Measurements from ENCODE around the gene PEX26. TPM values are rescaled to one million over a fixed set of nuclear protein-coding genes. Genes with fewer than 3 reads are reported as not detected.

The PEX26 gene
- total RNA-seq, 2 donors from 2014 or later: 43.1 to 45.7 TPM

GRCh38 chr22:18055619-18056160, 22.1 kb upstream of the PEX26 start:
- Mint-ChIP-seq H3K27ac (no peak overlapping the region), H3K36me3 (ENCODE audit: low read depth) (peaks cover 3% of the 10 kb centered on the region), H3K27me3 (ENCODE audit: insufficient read depth) (peaks cover 2% of the 10 kb centered on the region), H3K4me1 (peaks cover 11% of the 10 kb centered on the region), H3K9me3 (peaks cover 17% of the 10 kb centered on the region), H3K4me3 (no peak overlapping the region)
- peaks cover 21% of the 10 kb centered on the region for H3K27me3 ChIP-seq (ENCODE audit: control insufficient read depth, insufficient read depth, low read length, poor library complexity, severe bottlenecking)
- no peak for TF ChIP-seq CTCF (conservative IDR thresholded peaks at IDR 0.05)
- H3K27ac ChIP-seq (ENCODE audit: low read depth, low read length): no peak overlapping the region
- no peaks in the 10 kb centered on the region for H3K9me3 ChIP-seq (ENCODE audit: control insufficient read depth, low read length)
- DNase-seq: no peak
- no peak overlapping the region for H3K4me3 ChIP-seq (ENCODE audit: low read length)
- no peaks in the 10 kb centered on the region for H3K4me1 ChIP-seq (ENCODE audit: control insufficient read depth, insufficient read depth, low read length)
- no peaks in the 10 kb centered on the region for H3K36me3 ChIP-seq (ENCODE audit: control insufficient read depth, insufficient read depth, low read length)
- WGBS, 2 experiments (ENCODE audit: insufficient coverage in 1 of 2, insufficient read length in 1 of 2): 92 to 93% methylated on average over 6 to 7 of the region's 7 CpGs
- no peak overlapping the region for H3K9ac ChIP-seq (ENCODE audit: extremely low read depth, low read length, poor library complexity, severe bottlenecking)

- peaks cover 17% of the 10 kb centered on the region for H3K9me3 Mint-ChIP-seq
- H3K27ac Mint-ChIP-seq: no peak overlapping the region
- peaks cover 2% of the 10 kb centered on the region for H3K27me3 Mint-ChIP-seq (ENCODE audit: insufficient read depth)
- Histone ChIP-seq H3K4me3 (ENCODE audit: low read length) (no peak overlapping the region), H3K27me3 (ENCODE audit: control insufficient read depth, insufficient read depth, low read length, poor library complexity, severe bottlenecking) (peaks cover 21% of the 10 kb centered on the region), H3K36me3 (ENCODE audit: control insufficient read depth, insufficient read depth, low read length) (no peaks in the 10 kb centered on the region), H3K4me1 (ENCODE audit: control insufficient read depth, insufficient read depth, low read length) (no peaks in the 10 kb centered on the region), H3K9ac (ENCODE audit: extremely low read depth, low read length, poor library complexity, severe bottlenecking) (no peak overlapping the region), H3K9me3 (ENCODE audit: control insufficient read depth, low read length) (no peaks in the 10 kb centered on the region), H3K27ac (ENCODE audit: low read depth, low read length) (no peak overlapping the region)
- 92% methylated on average over 4 of the region's 4 CpGs; no CpG with 5 or more reads in 1 of the 2 experiments for WGBS, 2 experiments (ENCODE audit: insufficient coverage in 1 of 2, insufficient read length in 1 of 2)
- peaks cover 17% of the 10 kb centered on the region for H3K4me1 Mint-ChIP-seq
- no peak for DNase-seq
- TF ChIP-seq CTCF (conservative IDR thresholded peaks at IDR 0.05): no peak
- peaks cover 3% of the 10 kb centered on the region for H3K36me3 Mint-ChIP-seq (ENCODE audit: low read depth)
- H3K4me3 Mint-ChIP-seq: no peak overlapping the region
Measured at GRCh38 chr22:18056161-18056666, 21.6 kb upstream of the PEX26 start.

GRCh38 chr22:18056807-18057474, 20.8 kb upstream of the PEX26 start:
- no peak overlapping the region for H3K9ac ChIP-seq (ENCODE audit: extremely low read depth, low read length, poor library complexity, severe bottlenecking)

More at GRCh38 chr22:18056807-18057474, 20.8 kb upstream of the PEX26 start:
- DNase-seq: no peak
- H3K4me3 Mint-ChIP-seq: no peak overlapping the region
- peaks cover 3% of the 10 kb centered on the region for H3K36me3 Mint-ChIP-seq (ENCODE audit: low read depth)
- peaks cover 2% of the 10 kb centered on the region for H3K27me3 Mint-ChIP-seq (ENCODE audit: insufficient read depth)
- Histone ChIP-seq H3K4me1 (ENCODE audit: control insufficient read depth, insufficient read depth, low read length) (no peaks in the 10 kb centered on the region), H3K27ac (ENCODE audit: low read depth, low read length) (no peak overlapping the region), H3K4me3 (ENCODE audit: low read length) (no peak overlapping the region), H3K9me3 (ENCODE audit: control insufficient read depth, low read length) (no peaks in the 10 kb centered on the region), H3K36me3 (ENCODE audit: control insufficient read depth, insufficient read depth, low read length) (no peaks in the 10 kb centered on the region), H3K27me3 (ENCODE audit: control insufficient read depth, insufficient read depth, low read length, poor library complexity, severe bottlenecking) (peaks cover 21% of the 10 kb centered on the region)
- H3K4me1 Mint-ChIP-seq: peaks cover 19% of the 10 kb centered on the region
- 83 to 89% methylated on average over 7 to 10 of the region's 10 CpGs for WGBS, 2 experiments (ENCODE audit: insufficient coverage in 1 of 2, insufficient read length in 1 of 2)
- TF ChIP-seq CTCF (conservative IDR thresholded peaks at IDR 0.05): no peak
- H3K27ac Mint-ChIP-seq: no peak overlapping the region
- H3K9me3 Mint-ChIP-seq: peaks cover 17% of the 10 kb centered on the region

Data from endodermal cell (in vitro differentiated cells).